ENCODE results near the gene VSIG10L.

The VSIG10L gene

DNA sequence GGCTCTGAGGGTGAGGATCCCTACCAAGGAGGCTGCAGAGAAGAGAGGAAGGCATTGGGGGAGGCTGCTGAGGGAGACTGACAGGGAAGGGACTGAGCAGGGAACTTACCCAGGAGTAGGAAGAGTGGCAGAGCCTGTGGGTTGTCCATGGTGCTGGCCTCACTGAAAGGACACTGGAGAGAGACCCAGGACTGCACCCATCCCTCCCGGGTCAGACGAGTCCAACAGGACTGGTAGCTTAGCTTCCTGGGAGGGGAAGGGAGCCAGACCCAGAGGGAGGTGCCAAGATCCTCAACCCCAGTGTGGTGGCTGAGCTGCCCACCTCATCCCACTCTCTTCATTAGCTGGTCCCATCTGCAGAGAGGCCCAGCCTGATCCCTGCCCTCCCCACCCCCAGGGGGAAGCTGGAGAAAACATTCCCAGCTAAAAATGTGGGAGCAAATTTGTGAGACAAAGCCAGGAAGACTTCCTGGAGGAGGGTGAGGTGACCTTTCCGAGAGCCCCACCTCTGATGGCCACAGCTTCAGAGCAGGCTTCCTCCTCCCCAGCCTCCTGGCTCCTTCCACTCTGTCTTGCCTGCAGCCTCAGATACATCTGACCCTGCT, at the start of gene VSIG10L:
Gene VSIG10L (minus strand): TSS at position 164 of the 605 bp plus-strand sequence. CDS start 15 bp downstream, at position 149.
- DNase-seq (ENCODE audit: low read depth in 2 of 2): no peak

DNA sequence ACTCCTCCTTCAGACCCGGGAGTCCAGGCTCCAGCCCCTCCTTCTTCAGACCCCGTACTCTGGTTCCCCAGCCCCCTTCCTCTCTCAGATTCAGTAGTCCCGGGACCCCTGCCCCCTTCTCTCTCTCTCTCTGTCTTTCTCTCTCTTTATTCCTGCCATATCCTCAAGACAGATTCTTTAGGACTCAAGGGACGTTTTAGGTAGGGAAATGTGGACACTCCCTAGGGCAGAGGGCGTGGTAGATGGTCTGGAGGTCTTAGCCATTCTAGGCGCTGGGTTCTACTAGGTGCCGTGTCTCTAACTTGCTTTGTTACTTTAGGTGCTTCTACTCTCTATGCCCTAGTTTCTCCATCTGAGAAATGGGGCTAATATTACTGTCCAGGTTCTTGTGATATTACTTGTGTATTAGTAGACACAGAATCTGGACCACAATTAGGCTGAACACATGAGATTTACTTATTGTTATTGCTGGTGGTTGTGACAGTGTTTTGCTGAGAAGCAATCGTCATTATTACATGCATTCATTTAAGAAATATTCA, 49.2 kb upstream of the VSIG10L start:
- DNase-seq (ENCODE audit: low read depth in 2 of 2): no peak

DNA sequence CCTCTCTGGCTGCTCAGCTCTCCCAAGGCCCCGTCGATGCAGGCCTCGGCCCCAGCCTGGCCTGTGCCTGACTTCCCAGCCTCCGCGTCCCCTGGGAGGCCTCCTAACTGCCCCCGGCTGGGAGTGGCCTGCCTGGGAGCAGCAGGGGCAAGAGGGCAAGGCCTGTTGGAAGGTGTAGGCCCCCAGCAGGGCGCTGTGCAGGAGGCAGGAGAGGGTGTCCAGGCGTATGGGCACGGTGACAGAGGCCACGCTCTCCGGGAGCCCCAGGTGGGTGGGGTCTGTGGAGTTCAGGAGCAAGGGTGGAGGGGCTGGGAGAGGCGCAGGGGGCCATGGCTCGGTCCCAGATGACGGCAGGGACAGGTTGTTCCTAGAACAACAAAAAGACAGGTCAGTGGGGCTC, 47.2 kb upstream of the VSIG10L start:
- DNase-seq (ENCODE audit: low read depth in 2 of 2): no peak

DNA sequence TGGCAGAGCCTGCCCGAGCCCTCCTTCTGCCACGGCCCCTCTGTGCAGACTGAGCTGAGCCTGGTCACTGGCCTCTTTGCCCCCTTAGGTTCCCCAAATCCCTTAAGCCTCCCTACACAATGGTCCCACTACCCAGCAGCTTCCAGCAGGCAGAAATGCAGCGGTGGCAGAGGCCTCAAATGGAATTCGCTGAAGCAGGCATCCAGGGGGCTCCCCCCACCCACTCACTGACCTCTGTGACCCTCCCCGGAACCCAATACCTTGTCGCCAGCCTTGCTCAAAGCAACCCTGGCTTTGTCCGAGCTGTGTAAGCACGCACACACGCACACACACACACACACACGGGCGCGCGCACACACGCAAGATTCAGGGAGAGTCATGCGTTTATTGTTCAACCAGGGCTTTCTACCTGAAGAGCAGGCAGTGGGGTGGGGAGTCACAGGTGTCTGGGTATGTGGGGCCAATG, 46.0 kb upstream of the VSIG10L start, which contains the start of gene LIM2:
Gene LIM2 (minus strand): TSS at position 51 of the 466 bp plus-strand sequence. CDS start 531 bp downstream, outside the sequence.
- no peak for DNase-seq (ENCODE audit: low read depth in 2 of 2)

DNA sequence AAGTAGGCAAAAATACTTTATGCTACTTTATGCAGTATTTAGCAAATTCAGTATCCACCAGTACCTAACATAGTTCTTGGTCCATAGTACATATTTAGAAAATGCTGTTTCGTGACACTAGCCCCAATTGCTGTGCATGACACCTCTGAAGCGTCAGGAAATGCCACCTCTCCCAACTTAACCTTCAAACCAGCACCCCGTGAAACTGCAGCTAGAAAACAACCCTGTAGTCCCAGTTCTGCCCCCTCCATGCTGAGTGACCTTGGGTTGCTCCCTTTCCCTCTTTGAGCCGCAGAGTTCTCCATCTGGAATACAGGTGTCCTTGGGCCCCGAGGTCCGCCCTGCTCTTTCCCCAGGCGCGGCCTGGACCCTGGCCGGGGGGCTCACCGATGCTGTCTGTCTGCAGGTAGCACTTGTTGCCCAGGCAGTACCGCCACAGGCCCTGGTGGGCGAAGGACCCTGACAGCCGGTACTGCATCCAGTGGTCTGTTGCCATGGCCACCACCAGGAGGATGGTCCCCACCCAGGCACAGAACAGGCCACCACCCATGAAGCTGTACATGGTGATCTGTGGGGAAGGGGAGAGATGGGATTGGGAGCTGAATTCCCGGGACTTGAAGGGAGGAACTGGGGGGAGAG, 45.1 kb upstream of the VSIG10L start:
- DNase-seq (ENCODE audit: low read depth in 2 of 2): no peak

DNA sequence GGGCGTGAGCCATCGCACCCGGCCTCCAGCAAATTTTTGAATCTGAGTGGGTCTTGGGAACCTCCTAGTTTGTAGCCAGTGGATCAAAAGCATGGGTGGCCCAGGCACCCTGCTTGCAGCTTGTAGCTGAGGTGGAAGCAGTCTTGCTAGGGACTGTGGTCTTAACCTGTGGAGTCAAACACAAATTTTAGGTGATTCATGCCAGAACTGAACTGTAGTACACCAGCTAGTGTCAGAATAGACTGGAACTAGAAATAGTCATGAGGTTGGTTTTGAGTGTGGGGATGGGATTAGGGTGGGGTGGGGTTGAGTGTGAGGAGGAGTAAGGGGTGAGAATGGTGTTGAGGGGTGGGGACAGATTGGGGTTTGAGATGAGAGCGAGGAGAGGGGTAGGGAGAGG, 40.1 kb upstream of the VSIG10L start:
- no peak for DNase-seq (ENCODE audit: low read depth in 2 of 2)

DNA sequence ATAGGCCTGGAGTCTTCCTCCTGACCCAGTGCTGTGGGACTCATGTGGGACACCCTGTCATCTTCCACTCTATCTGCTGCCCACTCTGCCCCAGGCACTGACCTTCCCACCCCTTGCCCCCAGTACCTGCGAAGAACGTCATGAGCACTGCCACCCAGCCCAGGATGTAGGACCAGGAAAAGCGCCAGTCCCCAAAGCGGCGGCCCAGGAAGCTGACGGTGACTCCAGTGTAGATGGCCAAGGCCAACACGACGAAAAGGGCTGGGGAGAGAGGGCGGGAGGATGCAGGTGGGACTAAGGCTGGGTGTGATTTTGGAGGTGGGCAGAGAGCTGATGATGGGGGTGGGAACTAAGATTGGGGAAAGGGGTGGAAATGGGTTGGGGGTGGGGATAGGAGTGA, 38.4 kb upstream of the VSIG10L start:
- no peak for DNase-seq (ENCODE audit: low read depth in 2 of 2)

DNA sequence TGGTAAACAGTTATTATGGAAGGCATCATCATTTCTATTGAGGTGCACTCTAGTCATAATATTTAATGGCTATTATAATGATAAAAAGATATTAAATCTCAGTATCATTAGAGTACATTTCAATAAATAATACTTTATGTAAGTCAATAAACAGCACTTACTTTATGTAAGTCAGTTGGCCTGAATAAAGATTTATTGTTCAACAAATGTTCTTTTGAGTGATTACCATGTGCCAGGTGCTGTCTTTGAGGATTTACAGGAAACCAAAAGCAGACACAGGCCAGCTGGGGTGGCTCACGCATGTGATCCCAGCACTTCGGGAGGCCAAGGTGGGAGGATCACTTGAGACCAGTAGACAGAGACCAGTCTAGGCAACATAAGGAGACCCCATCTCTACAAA, 35.5 kb upstream of the VSIG10L start:
- DNase-seq (ENCODE audit: low read depth in 2 of 2): no peak

DNA sequence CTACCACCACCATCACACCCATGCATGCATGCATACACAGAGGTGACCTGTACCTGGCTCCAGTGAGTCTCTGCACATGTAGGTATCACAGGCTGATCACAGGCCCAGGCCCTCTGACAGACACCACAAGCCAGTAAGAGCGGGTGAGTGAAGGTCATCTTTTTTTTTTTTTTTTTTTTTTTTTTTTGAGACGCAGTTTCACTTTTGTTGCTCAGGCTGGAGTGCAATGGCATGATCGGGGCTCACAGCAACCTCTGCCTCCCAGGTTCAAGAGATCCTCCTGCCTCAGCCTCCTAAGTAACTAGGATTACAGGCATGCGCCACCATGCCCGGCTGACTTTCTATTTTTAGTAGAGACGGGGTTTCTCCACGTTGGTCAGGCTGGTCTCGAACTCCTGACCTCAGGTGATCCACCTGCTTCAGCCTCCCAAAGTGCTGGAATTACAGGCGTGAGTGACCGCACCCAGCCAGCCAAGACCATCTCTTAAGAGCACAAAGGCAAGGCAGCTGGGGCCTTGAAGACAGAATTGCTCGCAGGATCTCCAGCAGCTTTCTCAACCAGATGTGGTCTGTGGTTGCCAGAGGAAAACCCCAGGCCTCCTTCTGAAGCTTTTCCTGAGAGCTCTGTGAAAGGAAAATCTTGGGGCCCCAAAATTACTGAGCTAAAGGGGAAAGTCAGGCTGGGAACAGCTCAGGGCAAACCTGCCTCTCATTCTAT, 33.7 kb upstream of the VSIG10L start:
- no peak for DNase-seq (ENCODE audit: low read depth in 2 of 2)

DNA sequence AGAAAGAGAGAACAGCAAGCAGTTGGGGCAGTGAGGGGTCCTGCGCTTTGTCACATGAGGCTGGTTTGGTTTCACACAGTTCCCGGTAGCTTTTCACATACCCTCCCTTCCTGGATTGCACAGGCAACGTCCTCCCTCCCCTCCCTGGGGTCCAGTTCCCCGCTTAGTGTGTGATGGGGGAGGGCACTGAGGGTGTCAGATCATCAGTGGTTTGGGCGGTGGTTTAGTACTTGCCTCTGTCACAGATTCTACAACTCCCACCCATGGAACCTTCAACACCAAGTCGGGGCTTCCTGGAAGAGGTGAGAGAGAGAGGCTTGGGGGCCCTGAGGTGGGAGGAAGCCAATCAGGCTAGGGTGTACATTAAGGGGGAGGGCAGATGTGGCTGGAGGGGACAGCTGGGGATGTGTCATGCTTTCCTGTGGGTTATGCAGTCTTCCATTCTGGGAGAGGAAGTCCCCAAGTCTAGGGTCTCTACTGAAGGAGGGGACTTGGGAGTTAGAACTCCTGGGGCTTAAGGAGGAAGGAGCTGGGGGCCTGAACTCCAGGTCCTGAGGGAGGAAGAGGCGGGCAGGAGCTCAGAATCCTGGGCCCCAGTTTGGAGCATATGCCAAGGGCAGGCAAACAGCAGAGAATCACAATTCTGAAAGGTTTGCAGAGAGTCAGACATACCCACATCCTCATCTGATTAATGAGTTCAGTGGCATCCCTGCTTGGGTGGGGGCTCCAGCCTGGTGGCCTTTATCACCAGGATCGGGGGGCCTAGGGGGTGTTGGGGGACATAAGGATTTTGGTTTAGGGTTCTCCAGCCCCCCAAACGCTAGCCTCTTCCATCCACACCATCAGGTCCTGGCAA, 30.9 kb upstream of the VSIG10L start, which contains the start of gene NKG7:
Gene NKG7 (minus strand): TSS at position 6 of the 856 bp plus-strand sequence. CDS start 119 bp downstream, outside the sequence.
- peak; percentile 66 for DNase-seq (ENCODE audit: low read depth in 2 of 2)

DNA sequence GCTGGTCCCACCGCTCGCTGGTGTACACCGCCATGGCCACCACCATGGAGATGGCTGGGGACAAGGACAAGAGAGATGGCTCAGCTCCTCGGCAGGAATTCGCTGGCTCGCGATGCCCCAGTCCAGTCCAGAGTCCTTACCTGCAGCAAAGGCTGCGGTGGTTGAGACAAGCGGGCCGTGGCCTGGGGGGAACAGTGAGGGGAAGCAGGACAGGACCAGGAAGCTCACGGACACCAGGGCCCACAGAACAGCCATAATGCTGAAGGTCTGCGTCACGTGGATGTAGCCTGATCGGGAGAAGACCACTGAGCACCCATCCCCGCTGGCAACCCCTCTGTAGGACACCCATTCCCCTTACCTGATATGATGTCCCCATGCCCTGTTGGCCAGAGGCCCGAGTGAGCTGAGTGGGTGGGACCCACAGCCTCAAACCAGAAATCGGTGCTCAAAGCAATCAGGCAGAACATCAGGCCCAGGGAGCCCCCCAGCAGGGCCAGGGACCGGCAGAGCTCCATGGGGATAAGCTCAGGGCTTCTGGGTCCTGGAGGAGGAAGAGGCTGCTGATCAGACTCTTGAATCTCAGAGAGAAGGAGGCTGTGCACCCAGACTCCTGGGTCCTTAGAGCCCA, 30.2 kb upstream of the VSIG10L start:
- no peak for DNase-seq (ENCODE audit: low read depth in 2 of 2)

DNA sequence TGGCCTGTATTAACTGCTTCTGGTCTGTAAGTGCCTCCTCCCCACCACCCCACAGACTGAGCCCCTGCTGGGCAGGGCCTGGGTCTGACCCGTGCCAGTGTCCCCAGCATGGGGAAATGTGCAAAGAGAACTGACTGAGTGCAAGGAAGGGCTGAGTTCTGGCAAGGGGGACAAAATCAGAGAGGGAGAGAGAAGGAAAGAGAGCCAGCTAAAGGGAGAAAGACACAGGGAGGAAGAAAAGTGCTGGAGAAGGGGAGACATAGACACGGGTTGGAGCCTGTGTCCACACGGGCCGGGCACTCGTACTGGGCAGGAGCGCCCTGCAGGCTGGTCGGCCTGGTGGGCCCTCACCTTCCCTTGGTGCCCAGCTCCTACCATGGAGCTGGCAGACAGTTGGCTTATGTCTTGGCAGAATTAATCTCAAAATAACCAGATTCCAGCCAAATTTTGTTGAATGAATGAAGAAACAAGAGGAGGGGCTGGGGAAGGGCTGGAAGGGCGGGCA, 29.3 kb upstream of the VSIG10L start:
- no peak for DNase-seq (ENCODE audit: low read depth in 2 of 2)

DNA sequence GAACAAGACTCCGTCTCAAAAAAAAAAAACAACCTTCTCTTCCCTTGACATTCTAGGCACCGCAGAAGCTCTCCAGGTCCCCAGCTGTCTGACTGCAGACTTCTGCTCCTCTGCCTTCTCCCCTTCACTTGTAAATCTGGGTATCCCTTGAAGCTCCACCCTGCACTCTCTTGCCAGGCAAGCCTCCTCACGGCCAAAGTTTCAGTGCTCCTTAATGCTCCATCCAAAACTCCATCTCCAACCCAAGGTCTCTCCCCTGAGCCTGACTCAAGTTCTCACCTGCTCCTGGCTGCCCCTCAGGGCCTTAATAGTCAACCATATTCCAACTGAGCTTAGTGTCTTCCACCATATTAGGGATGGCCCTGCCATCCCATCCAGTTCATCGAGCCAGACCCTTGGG, 28.3 kb upstream of the VSIG10L start:
- no peak for DNase-seq (ENCODE audit: low read depth in 2 of 2)

DNA sequence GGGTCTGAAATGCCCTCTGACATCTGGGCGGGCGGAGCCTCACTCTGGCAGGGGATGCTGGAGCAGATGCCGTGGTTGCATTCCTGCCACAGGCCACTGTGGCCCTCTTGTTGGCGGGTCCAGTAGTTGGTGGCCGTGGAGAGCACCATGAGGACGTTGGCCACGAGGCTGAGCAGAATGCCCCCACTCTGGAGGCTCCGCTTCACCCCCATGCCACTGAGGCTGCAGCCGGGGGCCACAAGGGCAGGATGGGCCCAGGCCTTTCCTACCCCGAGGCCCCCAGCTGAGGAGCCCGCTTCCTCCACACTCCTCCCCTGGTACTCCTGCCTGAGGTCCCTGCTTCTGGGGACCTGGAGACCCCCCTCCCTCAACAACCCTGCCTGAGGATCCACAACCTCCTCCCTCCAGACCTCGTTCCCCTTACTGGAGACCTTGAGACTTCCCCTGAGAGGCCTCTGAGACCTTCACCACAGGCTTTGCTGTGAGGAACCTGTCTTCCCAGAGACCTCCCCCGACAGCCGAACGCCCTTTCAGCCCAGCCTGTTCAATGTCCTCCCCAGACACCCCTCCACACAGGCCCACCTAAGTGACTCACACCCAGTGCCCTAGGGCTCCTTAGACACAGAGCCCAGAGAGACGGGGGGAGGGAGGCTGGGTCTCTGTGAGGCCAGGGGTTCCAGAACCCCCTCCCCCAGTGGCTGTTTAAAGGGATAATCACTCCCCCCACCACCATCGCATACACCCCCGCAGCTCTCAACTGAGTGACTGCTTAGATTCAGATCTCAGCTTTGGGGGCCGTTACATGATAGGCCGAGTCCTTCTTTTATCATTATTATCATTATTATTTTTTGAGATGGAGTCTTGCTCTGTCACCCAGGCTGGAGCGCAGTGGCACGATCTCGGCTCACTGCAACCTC, 26.7 kb upstream of the VSIG10L start, which contains the start of gene CLDND2:
Gene CLDND2 (minus strand): TSS at position 638 of the 917 bp plus-strand sequence. CDS start 426 bp downstream, at position 212.
- DNase-seq (ENCODE audit: low read depth in 2 of 2): no peak

DNA sequence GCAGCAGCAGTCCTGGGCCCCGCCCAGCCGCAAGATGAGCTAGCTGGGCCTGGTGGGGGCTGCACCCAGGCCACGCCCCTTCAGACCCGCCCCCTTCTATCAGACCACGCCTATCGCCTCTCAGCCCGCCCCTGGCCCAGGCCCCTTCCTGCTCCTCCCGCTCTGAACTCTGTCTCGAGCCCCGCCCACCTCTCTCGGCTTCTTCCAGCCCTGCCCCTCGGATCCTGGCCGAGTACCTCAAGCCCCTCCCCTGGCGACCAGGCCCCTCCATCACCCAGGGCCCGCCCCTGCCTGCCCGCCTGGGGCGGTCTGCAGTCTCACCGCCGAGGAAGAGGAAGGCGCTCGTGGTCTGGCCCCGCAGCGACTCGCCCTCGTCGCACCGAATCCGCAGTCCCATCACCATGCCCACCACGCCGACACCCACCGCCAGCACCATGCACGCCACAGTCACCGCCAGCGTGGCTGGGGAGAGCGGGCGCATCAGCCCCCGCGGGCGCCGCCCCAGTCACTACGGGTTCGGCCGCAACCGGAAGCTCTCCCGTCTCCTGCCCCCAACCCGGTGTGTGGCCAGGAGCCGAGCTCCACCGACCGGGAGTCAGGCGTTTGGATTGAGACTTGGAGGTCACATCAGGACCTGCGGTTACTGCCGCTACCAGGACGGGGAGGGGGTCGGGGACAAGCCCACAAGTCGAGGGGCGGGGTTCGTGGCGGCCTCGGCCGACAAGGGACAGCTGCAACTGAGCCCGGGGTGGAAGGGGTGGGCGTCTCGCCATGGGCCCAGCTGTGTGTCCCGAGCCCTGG, 25.8 kb upstream of the VSIG10L start:
- DNase-seq (ENCODE audit: low read depth in 2 of 2): peak; percentile 95 to 96

DNA sequence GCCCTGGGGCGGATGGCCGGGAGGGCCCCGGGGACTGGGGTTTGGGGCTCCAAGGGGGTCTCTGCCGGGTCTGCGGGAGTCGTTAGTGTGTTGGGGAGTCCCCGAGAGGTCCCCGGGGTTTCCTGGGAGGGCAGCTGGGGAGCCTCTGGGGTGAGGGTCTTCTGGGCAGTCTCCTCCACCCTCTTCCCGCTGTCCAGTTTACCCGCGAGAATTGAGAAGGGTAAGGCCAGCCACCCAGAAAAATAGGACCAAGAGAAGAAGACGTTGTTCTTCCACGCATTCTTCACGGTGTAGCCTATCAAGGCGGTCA, 25.3 kb upstream of the VSIG10L start:
- no peak for DNase-seq (ENCODE audit: low read depth in 2 of 2)

DNA sequence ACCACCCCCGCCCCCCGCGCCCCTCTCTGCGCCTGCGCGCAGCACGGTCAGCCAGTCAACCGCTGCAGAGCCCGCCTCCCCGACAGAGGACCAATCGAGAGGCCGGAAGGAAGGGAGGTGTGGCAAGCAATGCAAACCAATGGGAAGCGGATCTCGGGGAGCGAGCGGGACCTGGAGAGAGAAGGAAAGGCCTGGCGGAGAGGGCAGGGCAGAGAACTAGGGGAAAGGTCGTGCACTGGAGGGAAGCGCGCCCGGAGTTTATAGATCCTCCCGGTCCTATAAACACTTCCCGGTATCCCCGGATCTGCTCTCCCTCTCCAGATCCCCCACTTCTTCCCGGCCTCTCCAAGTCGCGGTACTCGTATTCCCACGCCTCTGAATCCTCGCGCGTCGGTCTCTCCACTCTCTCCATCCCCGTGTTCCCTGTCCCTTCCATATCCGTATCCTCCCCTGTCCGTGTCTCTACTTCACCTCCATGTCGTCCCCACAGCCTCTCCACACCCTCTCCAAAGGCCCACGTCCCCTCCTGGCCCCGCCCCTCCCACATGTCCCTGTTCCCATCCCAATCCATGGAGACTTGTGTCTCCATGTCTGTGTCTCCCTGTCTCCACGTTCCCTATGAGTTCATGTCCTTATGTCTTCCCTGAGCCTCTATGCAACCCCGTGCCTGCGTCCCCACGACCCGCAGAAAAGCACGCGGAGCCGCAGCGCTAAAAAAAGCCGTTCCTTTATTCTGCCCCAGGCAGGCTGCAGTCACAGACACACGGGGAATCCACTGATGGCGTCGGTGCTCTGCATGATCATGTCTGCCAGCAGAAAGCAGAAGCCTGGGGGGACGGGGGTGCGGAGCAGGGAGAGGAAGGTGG, 24.7 kb upstream of the VSIG10L start:
- peak; percentile 79 to 86 for DNase-seq (ENCODE audit: low read depth in 2 of 2)

DNA sequence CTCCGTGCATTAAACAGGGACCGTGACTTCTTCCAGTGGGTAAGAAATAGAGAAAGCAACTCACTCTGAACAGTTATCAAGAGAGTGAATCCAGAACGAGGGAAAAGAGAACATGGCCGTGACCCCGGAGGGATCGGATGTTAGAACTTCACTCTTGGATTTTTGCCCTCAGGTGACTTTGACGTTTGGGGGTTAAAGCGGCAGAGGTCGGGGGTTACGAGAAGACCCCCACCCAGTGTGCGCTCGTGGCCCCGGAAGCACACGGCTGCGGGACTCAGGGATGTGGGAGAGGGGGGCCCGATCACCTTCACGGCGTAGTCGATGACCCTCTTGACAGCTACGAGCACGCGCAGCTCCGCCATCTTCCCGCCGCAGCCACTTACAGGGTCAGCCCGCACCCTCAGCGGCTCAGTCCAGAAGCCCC, 24.0 kb upstream of the VSIG10L start, which contains the start of gene ETFB:
Gene ETFB (minus strand): TSS at position 424 of the 424 bp plus-strand sequence. CDS start 62 bp downstream, at position 362.
- no peak for DNase-seq (ENCODE audit: low read depth in 2 of 2)
